Prostate gland (tissue), 2 donors: Measurements from ENCODE around the gene CCDC174.

Source experiments
- POLR2A ChIP-seq: fragments of 450-650 bp; IDR thresholded peaks from one replicate; pipeline ENCODE4 v1.6.1; 2016; ENCODE audit warnings: antibody characterized with exemption, mild to moderate bottlenecking
- POLR2AphosphoS5 ChIP-seq: sonication (generic); formaldehyde crosslinking; IDR thresholded peaks from one replicate; pipeline ENCODE4 v1.6.1; 2017; ENCODE audit warnings: antibody characterized with exemption
- TF ChIP-seq, protein P1 (sequence below), 4 experiments: fragments of 200-600 bp in 2 of 4; fragments of 450-650 bp in 2 of 4; sonication (generic) in 2 of 4; IDR thresholded peaks; 1 replicate in 3 of 4; 2 replicates in 1 of 4; pipeline ENCODE4 v1.5.1; 2016 to 2019; ENCODE audit warnings: antibody characterized with exemption in 4 of 4, mild to moderate bottlenecking in 2 of 4, moderate library complexity in 2 of 4

DNA sequence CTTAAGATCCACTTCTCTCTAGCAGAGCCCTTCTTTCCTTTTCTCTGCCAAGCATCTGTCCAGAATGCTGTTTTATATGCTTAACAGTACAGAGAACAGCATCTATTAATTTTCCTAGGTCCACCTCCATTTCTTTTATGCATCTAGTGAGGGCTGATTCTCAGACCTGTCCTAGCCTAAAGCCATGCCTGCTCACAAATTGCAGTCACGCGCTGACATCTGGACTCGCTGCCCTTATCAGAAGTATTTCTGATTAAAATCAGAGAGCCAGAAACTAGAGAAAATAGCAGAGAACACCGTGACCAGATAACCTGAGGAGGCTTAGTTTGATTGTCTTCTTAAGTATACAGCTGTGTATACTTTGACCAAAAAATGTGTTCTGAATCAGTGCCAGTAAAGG lies 25.3 kb downstream of the CCDC174 start:
- TF ChIP-seq, protein P1, sequence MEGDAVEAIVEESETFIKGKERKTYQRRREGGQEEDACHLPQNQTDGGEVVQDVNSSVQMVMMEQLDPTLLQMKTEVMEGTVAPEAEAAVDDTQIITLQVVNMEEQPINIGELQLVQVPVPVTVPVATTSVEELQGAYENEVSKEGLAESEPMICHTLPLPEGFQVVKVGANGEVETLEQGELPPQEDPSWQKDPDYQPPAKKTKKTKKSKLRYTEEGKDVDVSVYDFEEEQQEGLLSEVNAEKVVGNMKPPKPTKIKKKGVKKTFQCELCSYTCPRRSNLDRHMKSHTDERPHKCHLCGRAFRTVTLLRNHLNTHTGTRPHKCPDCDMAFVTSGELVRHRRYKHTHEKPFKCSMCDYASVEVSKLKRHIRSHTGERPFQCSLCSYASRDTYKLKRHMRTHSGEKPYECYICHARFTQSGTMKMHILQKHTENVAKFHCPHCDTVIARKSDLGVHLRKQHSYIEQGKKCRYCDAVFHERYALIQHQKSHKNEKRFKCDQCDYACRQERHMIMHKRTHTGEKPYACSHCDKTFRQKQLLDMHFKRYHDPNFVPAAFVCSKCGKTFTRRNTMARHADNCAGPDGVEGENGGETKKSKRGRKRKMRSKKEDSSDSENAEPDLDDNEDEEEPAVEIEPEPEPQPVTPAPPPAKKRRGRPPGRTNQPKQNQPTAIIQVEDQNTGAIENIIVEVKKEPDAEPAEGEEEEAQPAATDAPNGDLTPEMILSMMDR (IDR thresholded peaks at IDR 0.05) = no peak
- TF ChIP-seq POLR2A = no peak
- TF ChIP-seq POLR2AphosphoS5 = no peak
